ENCODE data around the gene HS3ST6.

- no peak for TF ChIP-seq CEBPZ (IDR thresholded peaks at IDR 0.05; ENCODE audit: borderline replicate concordance, low read depth, low read length)
- no peak for TF ChIP-seq BRCA1 (IDR thresholded peaks at IDR 0.05)
- TF ChIP-seq BRCA1 (CRISPR knock-in tag; IDR thresholded peaks at IDR 0.05): no peak
- TF ChIP-seq RBFOX2 (IDR thresholded peaks at IDR 0.05; ENCODE audit: low read depth, low read length): no peak
- no peak for TF ChIP-seq CTCF (IDR thresholded peaks at IDR 0.05 in 2 of 3, conservative IDR thresholded peaks at IDR 0.05 in 1 of 3; ENCODE audit: insufficient read depth in 2 of 3, low read depth in 1 of 3, low read length in 3 of 3)
- TF ChIP-seq ATF4 (CRISPR knock-in tag; IDR thresholded peaks at IDR 0.05): no peak
- no peak for TF ChIP-seq JUND (IDR thresholded peaks at IDR 0.05; ENCODE audit: borderline replicate concordance, low read depth, low read length)
- TF ChIP-seq JUND (tag; IDR thresholded peaks at IDR 0.05; ENCODE audit: borderline replicate concordance, low read depth, low read length): no peak
- no peak for TF ChIP-seq MTF1 (CRISPR knock-in tag; IDR thresholded peaks at IDR 0.05; ENCODE audit: borderline replicate concordance)
- TF ChIP-seq TAF1 (IDR thresholded peaks at IDR 0.05; ENCODE audit: control insufficient read depth, extremely low read depth, insufficient read depth, low read length, severe bottlenecking): no peak
- no peak for TF ChIP-seq ARID3A (IDR thresholded peaks at IDR 0.05; ENCODE audit: borderline replicate concordance, low read depth, low read length)
Measured at GRCh38 chr16:1874854-1875253, 43.4 kb downstream of the HS3ST6 start.
